NB4 (cell line): ENCODE results near the gene LDB3.
"Not testable (repeated sequence)": the region's sequence is repeated elsewhere in the genome, so short reads cannot be mapped to it uniquely, and the experiment has no call there.

ENCODE experiments used
- DNase-seq: peaks from one replicate; pipeline ENCODE4 v3.0.0; 2010; ENCODE audit warnings: low read depth
- H3K4me3 ChIP-seq: one replicate; pipeline ENCODE4 v1.5.1; 2011; ENCODE audit warnings: mild to moderate bottlenecking, low read depth, low read length, moderate library complexity
- CTCF ChIP-seq: IDR thresholded peaks from one replicate; pipeline ENCODE4 v1.5.1; 2012; ENCODE audit warnings: low read depth, low read length
- MAX ChIP-seq: IDR thresholded peaks from 2 replicates; pipeline ENCODE4 v1.6.1; 2011; ENCODE audit warnings: low read depth, low read length
- MYC ChIP-seq: IDR thresholded peaks from 2 replicates; pipeline ENCODE4 v1.6.1; 2011; ENCODE audit warnings: low read depth, low read length
- POLR2A ChIP-seq: IDR thresholded peaks from 2 replicates; pipeline ENCODE4 v1.6.1; 2011; ENCODE audit warnings: mild to moderate bottlenecking; ENCODE audit not compliant: insufficient read length; ENCODE audit errors: extremely low read depth

LDB3 gene

DNA sequence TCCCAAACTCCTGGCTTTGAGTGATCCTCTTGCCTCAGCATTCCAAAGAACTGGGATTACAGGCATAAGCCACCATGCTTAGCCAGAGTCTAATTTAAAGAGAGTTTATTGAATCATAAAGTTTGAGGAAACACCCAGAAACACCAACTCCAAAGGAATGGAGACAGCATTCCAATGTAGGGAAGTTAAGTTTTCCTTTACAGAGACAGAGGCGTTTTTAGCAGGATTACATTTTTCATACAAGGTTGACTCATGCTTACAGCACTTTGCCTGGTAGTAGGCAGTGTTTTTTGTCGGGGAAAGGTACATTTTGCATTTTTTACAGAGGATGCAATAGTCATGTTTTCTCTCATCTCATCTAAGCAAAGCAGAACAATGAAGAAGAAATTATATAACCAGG is 32.9 kb upstream of the LDB3 start:
- no peak overlapping the region for H3K4me3 ChIP-seq
- DNase-seq: no peak
- TF ChIP-seq MYC: no peak
- no peak for TF ChIP-seq MAX
- TF ChIP-seq CTCF: no peak
- TF ChIP-seq POLR2A: no peak

GRCh38 chr10:86636311-86636710 is 32.0 kb upstream of the LDB3 start:
- TF ChIP-seq CTCF: no peak
- TF ChIP-seq POLR2A: no peak
- TF ChIP-seq MYC: no peak
- no peak for TF ChIP-seq MAX
- no peak for DNase-seq
- H3K4me3 ChIP-seq: no peak overlapping the region

DNA sequence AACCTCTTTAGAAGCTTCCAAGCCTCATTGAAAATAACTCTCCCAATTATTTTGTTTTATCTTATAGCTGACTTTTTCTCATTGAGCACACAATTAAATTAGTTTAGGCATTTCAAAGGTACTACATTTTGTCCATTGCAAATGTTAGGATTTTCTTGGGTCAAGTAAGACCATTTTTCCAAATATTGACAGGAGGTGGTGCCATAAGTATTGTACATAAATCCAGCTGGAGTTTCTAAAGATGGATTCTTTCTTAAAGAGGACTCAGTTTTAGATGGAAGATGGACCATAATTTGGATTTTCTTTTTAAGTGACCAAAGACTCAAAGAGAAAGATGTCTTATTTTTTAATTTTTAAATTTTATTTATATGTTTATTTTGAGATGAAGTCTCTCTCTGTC is 26.3 kb upstream of the LDB3 start:
- H3K4me3 ChIP-seq: no peak overlapping the region
- no peak for DNase-seq
- no peak for TF ChIP-seq CTCF

- DNase-seq: no peak
- H3K4me3 ChIP-seq: no peak overlapping the region
- no peak for TF ChIP-seq POLR2A
- no peak for TF ChIP-seq CTCF
- no peak for TF ChIP-seq MAX
- TF ChIP-seq MYC: no peak
These were observed 25.8 kb upstream of the LDB3 start for GRCh38 chr10:86642499-86642898.

DNA sequence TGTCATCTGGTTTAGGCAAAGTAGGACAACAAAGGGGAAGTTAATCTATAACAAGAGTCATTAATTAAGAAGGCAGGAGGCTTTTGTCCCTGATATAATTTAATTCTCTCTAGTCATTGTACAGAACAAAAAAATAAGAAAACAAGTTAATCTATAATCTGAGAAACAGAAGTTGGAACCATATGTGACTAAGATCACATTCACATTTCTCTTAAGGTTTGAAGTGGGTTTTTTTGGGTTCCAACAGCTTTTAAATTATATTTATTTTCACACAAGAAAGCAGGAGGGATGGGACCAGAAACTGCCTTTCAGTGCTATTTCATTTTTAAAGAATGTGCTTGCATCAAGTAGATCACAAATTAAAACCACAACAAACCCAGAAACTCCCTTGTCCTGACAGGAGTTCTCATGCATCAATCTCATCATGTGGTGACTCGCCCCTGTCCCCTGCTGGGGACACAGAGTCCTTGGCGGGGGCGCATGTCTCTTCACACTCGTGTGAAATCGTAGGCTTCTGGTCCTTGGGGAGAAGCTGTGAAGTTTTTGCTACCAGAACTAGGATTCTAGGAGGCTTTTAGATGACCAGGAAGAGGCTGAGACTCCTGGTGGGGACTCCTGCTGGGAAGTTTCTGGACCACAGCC is 24.0 kb upstream of the LDB3 start:
- DNase-seq: peak; percentile 41
- no peak for TF ChIP-seq MAX
- peak; percentile 29 for TF ChIP-seq CTCF
- H3K4me3 ChIP-seq: no peak overlapping the region

- DNase-seq: no peak
- no peak overlapping the region for H3K4me3 ChIP-seq
- TF ChIP-seq CTCF (no peak), MAX (no peak)
These were observed 23.4 kb upstream of the LDB3 start for GRCh38 chr10:86644794-86645445.

DNA sequence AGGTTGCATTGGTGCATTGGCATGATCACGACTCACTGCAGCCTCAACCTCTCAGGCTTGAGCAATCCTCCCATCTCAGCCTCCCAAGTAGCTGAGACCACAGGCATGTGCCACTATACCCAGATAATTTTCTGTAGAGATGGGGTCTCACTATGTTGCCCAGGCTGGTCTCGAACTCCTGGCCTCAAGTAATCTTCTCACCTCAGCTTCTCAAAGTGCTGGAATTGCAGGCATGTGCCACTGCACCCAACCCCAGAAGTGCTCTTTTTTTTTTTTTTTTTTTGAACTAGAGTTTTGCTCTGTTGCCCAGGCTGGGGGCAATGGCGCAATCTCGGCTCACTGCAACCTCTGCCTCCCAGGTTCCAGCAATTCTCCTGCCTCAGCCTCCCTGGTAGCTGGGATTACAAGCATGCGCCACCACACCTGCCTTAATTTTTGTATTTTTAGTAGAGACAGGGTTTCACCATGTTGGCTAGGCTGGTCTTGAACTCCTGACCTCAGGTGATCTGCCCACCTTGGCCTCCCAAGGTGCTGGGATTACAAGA is 22.6 kb upstream of the LDB3 start:
- H3K4me3 ChIP-seq, DNase-seq: not testable (repeated sequence)
